Muscle of back (tissue), 11 donors: ENCODE data around the gene PBXIP1. TPM values are rescaled to one million over a fixed set of nuclear protein-coding genes. Genes with fewer than 3 reads are reported as not detected.

Experiments
- DNase-seq, 3 donors: peaks; one replicate each; pipeline versions ENCODE4 v3.0.0 to v3.0.0-alpha.2; 2013
- polyA plus RNA-seq, 10 donors: library from polyadenylated mRNA; unstranded; fragments of 120-200 nt; gene quantifications; one replicate each; pipeline ENCODE4 v1.2.1, GENCODE V29; 2013; ENCODE audit not compliant: insufficient read length in 10 of 10

The PBXIP1 gene
- polyA plus RNA-seq, 10 donors: 81.5 to 150 (median 124) TPM

- no peak for DNase-seq
Observed at GRCh38 chr1:154958036-154958435, 2.1 kb upstream of the PBXIP1 start.

GRCh38 chr1:154957091-154957657 lies 1.3 kb upstream of the PBXIP1 start:
- no peak for DNase-seq

- peak; percentile 70 to 81 (median 71) for DNase-seq
Observed at GRCh38 chr1:154956544-154956941, 644 bp upstream of the PBXIP1 start.

GRCh38 chr1:154955039-154955717 lies 721 bp downstream of the PBXIP1 start:
- DNase-seq: peak in 2 of 3 donors; percentile 59 to 68

- DNase-seq: no peak
Observed at GRCh38 chr1:154954541-154954940, 1.4 kb downstream of the PBXIP1 start.

GRCh38 chr1:154953611-154954038 lies 2.3 kb downstream of the PBXIP1 start:
- DNase-seq: no peak

GRCh38 chr1:154952664-154953063 lies 3.2 kb downstream of the PBXIP1 start:
- no peak for DNase-seq

- no peak for DNase-seq
Observed at GRCh38 chr1:154951901-154952657, 3.8 kb downstream of the PBXIP1 start.

GRCh38 chr1:154948079-154948478 lies 7.8 kb downstream of the PBXIP1 start:
- DNase-seq: no peak

- no peak for DNase-seq
Observed at GRCh38 chr1:154945962-154946850, 9.7 kb downstream of the PBXIP1 start.

GRCh38 chr1:154945160-154945961 lies 10.5 kb downstream of the PBXIP1 start:
- DNase-seq: no peak

- DNase-seq: no peak
Observed at GRCh38 chr1:154944401-154945159, 11.3 kb downstream of the PBXIP1 start.

- peak in 2 of 3 donors; percentile 42 to 65 for DNase-seq
Observed at GRCh38 chr1:154943649-154944400, 12.1 kb downstream of the PBXIP1 start.

GRCh38 chr1:154941333-154942013 lies 14.4 kb downstream of the PBXIP1 start:
- no peak for DNase-seq

- no peak for DNase-seq
Observed at GRCh38 chr1:154940651-154941194, 15.2 kb downstream of the PBXIP1 start.

- no peak for DNase-seq
Observed at GRCh38 chr1:154940213-154940560, 15.7 kb downstream of the PBXIP1 start.

- no peak for DNase-seq
Observed at GRCh38 chr1:154938604-154939399, 17.1 kb downstream of the PBXIP1 start.

- DNase-seq: no peak
Observed at GRCh38 chr1:154937988-154938386, 17.9 kb downstream of the PBXIP1 start.
